Activated CD8-positive, alpha-beta memory T cell treated with anti-CD3 and anti-CD28 coated beads, Interleukin-2, amount 50 U/mL, for 1 hour (primary cell): ENCODE measurements around the gene PIGZ.

Experiments
- DNase-seq: peaks from one replicate; pipeline ENCODE4 v3.0.0-alpha.2; 2020; ENCODE audit errors: extremely low read depth

Gene PIGZ

DNA sequence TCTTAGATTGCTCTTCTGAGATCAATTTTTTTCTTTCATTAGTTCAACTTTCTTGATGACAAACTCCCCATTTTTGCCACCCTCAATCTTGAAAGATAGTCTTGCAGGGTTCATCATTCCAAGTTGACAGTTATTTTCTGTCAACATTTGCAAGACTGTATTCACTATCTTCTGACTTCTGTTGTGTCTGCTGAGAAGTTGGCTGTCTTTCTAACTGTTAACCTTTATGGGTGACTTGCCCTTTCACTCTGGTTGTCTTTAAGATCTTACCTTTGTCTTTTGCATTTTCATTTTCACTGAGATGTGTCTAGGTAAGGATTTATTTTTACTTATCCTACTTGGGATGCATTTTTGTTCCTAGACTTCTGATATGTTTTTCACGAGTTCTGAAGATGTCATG lies 14.6 kb upstream of the PIGZ start:
- DNase-seq = no peak

DNA sequence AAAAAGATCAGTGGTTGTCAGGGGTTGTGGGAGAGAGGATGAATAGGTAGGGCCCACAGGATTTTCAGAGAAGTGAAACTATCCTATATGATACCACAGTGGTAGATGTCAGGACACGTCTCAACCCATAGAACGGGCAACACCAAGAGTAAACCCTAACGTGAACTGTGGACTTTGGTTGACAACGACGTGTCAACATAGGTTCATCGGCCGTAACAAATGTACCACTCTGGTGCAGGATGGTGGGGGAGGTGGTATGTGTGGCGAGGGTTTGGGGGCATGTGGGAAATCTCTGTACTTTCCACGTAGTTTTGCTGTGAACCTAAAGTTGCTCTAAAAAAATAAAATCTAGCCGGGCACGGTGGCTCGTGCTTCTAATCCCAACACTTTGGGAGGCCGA lies 13.0 kb upstream of the PIGZ start:
- DNase-seq = no peak

DNA sequence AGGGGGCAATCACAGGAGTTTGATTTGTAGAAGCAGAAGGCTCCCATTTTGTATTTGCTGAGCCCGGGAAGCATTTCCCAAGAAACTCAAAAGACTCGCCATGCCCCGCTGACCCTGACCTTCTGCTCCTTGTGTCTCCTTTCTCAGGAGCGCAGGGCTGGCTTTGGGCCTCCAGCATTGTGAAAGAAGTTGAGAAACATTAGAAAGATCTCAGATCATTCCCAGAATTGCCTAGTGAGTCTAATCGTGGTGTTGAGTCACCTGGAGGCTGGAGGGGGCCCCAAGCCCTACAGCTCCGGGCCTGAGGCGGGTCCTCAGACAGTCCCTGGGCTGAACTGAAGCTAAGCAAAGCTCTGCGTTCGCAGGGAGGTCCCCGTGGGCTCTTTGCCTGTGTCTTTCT lies 10.9 kb upstream of the PIGZ start:
- no peak for DNase-seq

DNA sequence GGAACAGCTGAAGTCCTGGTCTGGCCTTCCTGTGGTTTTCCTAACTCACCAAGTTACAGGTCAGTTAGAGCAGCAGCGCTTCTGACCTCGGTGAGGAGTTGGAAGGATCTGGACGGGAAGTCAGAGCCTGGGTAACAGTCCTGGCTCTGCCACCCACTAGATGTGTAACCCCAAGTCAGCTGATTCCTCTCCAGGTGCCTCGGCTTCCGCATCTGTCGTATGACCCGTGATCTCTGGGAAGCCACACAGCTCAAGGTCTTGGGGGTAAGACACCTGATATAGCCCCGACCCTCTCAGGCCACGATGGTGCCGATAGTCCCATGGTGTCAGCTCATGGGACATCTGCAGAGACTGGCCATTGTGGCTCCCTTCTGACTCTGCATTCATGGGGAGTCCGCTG lies 8.3 kb upstream of the PIGZ start:
- no peak for DNase-seq

GRCh38 chr3:196975349-196975748 lies 6.7 kb upstream of the PIGZ start:
- DNase-seq = no peak

GRCh38 chr3:196974661-196975060 lies 6.0 kb upstream of the PIGZ start:
- DNase-seq = no peak

- no peak for DNase-seq
These were observed 2.6 kb upstream of the PIGZ start for GRCh38 chr3:196971094-196971698.

DNA sequence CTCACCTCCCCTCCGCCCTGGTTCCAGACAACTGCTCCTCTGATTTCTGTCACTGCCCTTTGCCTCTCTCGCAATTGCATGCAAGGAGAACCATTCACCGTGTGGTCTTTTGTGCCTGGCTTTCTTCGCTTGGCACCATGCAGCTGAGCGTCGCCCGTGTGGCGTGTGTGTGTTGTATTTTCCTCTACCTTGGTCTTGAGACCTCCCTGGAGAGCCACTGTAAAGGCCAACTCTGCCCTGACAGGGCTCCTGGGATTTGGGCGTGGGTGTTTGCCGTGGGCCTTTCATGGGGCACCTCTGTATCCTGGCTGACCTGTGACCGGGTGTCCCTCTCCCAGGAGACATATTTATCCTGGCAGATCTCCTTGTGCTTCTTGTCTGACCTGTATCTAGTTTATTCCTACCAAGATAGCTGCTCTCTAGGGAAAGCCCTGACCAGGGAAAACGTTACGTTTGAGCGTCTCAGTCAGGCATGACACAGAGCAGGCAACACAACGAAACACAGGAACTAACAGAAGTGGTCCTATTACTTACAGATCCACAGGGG lies 2.0 kb upstream of the PIGZ start:
- no peak for DNase-seq

DNA sequence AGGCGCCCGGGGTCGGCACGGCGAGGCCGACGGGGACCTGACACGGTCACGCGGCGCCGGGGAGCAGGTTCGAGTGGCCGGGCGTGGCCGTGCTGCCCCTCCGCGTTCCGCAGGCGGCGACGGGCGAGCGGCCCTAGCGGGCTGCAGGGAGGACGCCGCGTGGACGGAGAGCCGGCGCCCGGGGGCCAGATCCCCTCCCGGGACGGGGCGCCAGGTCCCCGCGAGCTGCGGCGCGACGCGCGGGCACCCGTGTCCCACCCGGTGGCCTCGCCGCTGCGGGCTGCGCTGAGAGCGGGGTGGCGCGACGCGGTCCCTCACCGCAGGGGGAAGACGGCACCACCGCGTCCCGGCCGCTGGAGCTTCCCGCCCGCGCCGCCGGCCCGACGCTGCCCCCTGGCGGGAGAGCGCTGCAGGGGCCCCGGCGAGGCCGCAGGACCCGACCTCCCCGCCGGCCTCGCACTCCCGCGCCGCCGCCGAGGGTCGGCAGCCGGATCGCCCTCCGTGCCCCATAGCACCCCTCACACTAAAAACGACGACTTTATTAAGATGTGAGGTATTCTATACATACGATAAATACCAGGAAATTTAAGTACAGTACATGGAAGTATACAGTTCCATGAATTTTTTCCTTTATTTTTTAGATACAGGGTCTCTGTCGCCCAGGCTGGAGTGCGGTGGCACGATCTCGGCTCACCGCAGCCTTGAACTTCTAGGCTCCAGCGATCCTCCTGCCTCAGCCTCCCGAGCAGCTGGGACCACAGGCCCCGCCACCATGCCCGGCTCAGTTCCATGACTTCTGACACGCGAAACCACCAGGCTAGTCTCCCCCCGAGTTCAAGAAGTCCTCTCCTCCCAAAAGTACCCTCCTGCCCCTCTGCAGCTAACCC lies 1.3 kb upstream of the PIGZ start:
- DNase-seq = no peak

DNA sequence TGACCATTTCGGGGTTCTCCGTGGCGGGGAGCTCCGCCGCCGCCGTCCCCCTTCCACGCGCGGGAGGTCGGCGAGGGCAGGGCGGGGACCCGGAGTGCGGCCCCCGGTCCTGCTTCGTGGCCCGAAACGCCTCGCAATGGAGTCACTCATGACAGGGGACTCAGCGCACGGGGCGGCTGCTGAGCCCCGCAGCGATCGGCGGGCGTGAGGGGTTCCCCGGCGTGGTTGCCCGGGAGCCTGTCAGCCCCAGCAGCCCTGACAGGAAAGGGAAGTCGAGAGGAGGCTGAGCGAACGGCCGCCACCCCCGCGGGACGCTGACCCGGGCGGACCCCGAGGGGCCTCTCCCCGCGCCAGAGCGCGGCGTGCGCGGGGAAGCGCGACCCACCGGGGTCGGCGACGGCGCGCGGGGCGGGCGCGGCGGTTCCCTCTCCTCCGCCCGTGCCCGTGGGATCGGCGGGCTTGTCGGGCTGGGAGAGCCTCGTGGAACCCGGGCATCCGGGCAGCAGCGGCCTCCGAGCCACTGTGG lies 564 bp upstream of the PIGZ start:
- no peak for DNase-seq

DNA sequence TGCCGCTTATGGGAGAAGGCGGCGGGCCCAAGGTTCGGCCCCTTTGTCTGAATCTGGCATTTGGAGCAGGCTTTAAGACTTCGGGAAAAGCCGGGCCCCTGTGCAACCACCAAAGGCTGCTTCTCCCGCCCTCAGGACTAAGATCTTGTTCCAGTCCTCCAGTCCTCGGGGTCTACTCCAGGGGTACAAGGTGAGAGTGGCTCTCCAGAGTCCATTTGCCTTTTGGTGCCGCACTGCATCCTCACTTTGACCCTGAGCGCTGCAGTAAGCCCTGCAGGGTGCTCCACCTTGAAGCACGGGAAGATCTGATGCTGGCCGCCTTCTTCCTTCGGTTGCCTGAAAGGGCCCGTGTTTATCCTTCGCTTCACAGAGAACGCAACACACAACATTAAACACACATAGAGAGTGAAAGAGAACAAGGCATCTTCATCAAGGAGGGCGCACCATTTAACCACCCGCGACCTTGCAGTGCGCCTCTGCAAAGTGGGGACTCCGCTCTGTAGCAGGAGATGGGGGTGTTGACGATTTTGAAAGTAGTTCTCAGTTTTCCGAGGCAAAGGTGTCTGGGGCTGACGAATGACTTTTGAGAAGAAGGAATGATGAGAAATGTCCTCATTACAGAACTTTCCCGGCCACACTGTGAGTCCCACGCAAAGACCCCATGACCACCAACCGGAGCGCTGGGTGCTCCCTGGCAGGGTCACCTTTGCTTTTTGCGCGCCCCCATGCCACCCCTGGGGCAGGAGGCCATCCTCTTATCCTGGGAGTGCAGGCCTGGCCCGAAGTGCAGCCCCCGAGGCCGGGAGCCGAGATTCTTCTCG lies 1.0 kb downstream of the PIGZ start:
- DNase-seq = no peak

DNA sequence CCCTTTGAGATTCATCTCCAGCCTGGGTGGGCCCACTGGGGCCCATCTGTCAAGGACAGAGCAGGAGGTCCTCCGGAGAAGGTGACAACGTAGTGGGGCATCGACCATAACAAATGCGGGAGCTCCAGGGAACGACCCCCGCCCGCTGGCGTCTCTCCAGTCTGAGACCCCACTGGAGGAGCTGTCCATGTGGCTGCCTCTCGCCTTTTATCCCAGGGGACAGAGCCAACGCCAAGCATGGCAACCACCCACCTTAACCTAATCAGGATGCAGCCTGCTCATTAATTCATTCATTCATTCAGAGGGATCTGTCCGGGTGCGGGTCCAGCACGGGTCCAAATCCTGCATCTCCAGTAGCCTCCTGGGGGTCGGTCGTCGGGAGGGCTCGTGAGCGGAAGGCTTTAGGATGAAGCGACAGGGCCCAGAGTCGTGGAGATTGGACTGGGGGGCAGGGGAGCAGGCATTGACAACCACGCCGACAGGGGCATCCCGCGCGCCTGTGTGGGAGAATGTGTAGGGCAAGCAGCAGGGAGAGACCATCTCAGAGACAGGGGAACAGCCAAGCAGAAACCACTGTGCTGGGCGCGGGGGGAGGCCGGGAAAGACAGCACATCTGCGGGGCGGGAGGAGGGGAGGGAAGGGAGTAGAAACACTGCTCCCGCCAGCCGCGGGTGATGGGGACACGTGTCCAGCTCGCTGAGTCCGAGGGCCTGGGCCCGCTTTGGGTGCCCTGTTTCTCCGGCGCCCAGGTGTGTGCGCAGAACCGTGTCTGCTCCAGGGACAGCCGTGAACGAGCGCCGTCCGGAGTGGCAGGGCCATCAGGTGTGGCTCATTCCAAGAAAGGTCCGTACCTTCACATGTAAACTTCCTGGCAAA lies 1.9 kb downstream of the PIGZ start:
- no peak for DNase-seq

DNA sequence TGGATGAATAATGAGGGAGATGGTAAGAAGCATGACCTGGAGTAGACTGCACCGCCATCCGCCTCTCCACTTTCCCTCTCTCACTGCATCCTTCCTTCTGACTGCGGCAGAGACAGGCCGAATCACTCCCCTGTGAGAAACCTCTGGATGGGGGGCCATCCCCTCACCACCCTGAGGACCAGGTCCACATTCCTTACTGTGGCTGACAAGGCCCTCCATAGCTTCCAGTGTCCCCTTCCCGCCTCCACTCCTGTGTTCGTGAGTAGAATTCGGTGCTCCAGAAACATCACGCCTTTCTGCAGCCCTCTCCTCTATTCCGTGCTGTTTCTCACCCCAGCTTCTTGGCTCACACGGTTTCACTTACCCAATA lies 2.8 kb downstream of the PIGZ start:
- no peak for DNase-seq

DNA sequence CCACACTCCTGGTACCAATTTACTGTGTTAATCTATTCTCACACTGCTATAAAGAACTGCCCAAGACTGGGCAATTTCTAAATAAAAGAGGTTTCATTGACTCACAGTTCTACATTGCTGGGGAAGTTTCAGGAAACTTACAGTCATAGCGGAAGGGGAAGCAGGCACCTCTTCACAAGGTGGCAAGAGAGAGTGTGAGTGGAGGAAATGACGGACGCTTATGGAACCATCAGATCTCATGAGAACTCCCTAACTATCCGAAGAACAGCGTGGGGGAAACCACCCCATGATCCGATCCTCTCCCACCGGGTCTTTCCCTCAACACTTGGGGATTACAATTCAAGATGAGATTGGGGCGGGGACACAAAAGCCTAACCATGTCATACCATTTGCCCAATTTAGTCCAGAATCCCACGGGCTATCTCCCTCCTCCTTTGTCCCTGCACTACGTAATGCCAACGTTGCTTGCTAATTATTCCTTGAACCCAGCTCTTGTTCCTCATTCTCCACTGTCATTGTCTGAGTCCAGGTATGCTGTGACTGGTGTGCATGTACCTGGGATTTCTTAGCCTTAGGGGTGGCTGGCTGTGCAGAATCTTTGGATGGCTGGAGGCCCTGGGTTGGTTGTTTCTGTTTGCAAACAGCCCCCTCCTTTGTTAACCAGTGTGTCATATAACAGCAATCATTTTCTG lies 3.4 kb downstream of the PIGZ start:
- no peak for DNase-seq

DNA sequence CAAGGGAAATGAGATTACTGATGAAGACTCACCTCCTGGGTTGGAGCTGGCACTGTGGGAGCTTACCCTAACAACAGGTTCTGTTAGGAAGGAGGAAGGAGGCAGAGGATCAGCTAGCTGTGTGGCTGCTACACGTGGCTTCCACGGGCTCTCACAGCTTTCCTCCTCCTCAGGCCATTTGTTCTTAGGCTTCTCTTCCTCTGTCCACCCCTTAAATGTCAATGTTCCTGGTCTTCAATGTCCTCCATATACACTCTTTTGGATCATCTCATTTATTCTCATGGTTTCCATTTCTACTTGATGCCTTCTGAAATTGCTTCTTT lies 5.0 kb downstream of the PIGZ start:
- DNase-seq = no peak

DNA sequence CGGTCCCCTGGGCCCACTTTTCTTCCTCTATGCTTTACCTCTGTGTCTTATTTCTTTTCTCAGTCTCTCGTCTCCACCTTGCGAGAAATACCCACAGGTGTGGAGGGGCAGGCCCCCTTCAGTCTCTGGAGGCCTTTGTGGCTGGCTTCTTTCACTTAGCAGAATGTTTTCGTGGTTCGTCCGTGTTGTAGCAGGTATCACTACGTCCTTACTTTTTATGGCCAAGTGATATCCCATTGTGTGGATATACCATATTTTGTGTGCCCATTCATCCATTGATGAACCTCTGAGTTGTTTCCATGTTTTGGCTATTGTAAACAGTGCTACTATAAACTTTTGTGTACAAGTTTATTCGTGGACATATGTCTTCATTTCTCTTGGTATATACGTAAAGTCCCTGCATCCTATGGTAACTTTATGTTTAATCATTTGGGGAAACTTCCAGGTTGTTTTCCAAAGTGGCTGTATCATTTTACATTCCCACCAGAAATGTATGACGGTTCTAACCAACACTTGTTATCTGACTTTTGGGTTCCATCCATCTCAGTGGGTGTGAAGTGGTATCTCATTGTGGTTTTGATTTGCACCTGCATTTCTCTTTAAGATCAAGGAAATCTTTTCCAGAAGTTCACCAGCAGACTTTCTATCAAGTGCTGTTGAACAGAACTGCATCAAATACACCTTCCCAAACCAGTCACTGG lies 5.6 kb downstream of the PIGZ start:
- DNase-seq = no peak

DNA sequence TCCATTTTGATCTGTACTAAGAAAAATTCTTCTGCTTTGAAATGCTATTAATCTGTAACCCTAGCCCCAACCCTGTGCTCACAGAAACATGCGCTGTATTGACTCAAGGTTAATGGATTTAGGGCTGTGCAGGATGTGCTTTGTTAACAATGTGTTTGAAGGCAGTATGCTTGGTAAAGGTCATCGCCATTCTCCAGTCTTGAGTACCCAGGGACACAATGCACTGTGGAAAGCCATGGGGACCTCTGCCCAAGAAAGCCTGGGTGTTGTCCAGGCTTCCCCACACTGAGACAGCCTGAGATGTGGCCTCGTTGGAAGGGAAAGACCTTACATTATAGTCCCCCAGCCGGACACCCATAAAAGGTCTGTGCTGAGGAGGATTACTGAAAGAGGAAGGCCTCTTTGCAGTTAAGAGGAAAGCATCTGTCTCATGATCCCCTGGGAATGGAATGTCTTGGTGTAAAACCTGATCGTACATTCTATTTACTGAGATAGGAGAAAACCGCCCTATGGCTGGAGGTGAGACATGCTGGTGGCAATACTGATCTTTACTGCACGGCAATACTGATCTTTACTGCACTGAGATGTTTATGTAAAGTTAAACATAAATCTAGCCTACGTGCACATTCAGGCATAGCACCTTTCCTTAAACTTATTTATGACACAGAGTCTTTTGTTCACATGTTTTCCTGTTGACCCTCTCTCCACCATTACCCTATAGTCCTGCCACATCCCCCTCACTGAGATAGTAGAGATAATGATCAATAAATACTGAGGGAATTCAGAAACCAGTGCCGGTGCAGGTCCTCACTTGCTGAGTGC lies 6.3 kb downstream of the PIGZ start:
- DNase-seq = no peak

DNA sequence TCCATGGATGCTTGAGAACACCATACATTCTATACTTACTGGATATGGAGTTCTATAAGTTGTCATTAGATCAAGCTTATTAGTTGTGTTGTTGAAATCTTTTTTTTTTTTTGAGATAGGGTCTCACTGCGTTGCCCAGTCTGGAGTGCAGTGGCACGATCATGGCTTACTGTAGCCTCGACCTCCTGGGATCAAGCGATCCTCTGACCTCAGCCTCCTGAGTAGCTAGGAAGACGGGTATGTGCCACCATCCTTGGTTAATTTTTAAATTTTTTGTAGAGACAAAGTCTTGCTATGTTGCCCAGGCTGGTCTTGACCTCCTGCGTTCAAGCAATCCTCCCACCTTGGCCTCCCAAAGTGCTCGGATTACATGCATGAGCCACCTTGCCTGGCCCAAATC lies 13.8 kb downstream of the PIGZ start:
- DNase-seq = no peak

- DNase-seq = no peak
These were observed 17.3 kb downstream of the PIGZ start for GRCh38 chr3:196951371-196951770.
